GM12878 (cell line): ENCODE data around the gene GRIPAP1. TPM values are rescaled to one million over a fixed set of nuclear protein-coding genes. Genes with fewer than 3 reads are reported as not detected.

ENCODE experiments used
- ATF7 ChIP-seq: fragments of 450-650 bp; IDR thresholded peaks from 2 replicates; pipeline ENCODE4 v1.6.1; 2016; ENCODE audit warnings: low read depth, mild to moderate bottlenecking
- CBX3 ChIP-seq: fragments of 200-600 bp; sonication (generic); IDR thresholded peaks from 2 replicates; pipeline ENCODE4 v1.6.1; 2016; ENCODE audit warnings: low read depth, borderline replicate concordance
- FOS ChIP-seq: IDR thresholded peaks from 3 replicates; pipeline ENCODE4 v1.6.1; 2011; ENCODE audit warnings: borderline replicate concordance; ENCODE audit not compliant: insufficient read length; ENCODE audit errors: extremely low read depth
- JUND ChIP-seq: IDR thresholded peaks from 2 replicates; pipeline ENCODE4 v1.6.1; 2012; ENCODE audit warnings: low read depth, mild to moderate bottlenecking, low read length, improper control_type of control experiment, moderate library complexity
- MEF2A ChIP-seq: IDR thresholded peaks from 2 replicates; pipeline ENCODE4 v1.6.1; 2011; ENCODE audit warnings: low read depth, mild to moderate bottlenecking, low read length, moderate library complexity; ENCODE audit not compliant: insufficient read depth
- NR2C2 ChIP-seq: IDR thresholded peaks from 2 replicates; pipeline ENCODE4 v1.6.1; 2011; ENCODE audit warnings: borderline replicate concordance, low read depth; ENCODE audit not compliant: control insufficient read depth, insufficient read length
- PML ChIP-seq: IDR thresholded peaks from 2 replicates; pipeline ENCODE4 v1.6.1; 2012; ENCODE audit warnings: low read length, inconsistent platforms
- POLR2AphosphoS2 ChIP-seq: IDR thresholded peaks from 2 replicates; pipeline ENCODE4 v1.6.1; 2011; ENCODE audit warnings: low read depth, mild to moderate bottlenecking, low read length, improper control_type of control experiment, moderate library complexity
- SUZ12 ChIP-seq: fragments of 200-600 bp; sonication (generic); IDR thresholded peaks from one replicate; pipeline ENCODE4 v1.6.1; 2018; ENCODE audit warnings: antibody characterized with exemption, mild to moderate bottlenecking; ENCODE audit not compliant: unreplicated experiment
- ZNF207 ChIP-seq: fragments of 450-650 bp; IDR thresholded peaks from 2 replicates; pipeline ENCODE4 v1.6.1; 2014; ENCODE audit warnings: antibody characterized with exemption, mild to moderate bottlenecking, borderline replicate concordance
- polyA plus RNA-seq, 11 experiments: library from polyadenylated mRNA; depleted of rRNA in 4 of 11; unstranded in 6 of 11; stranded (reverse) in 5 of 11; fragments of >200 nt; fragmentation: Nextera tagmentation in 4 of 11; fragmentation: Illumina TruSeq in 1 of 11; extraction: Ambion mirVana in 4 of 11; extraction: Trizol in 1 of 11; gene quantifications; 1 replicate in 1 of 11; 2 replicates in 10 of 11; pipeline versions ENCODE4 v1.2.1 to v1.2.3, GENCODE V29; 2011 to 2016; ENCODE audit warnings: inconsistent platforms in 2 of 11, missing spikeins in 2 of 11, low read depth in 1 of 11
- total RNA-seq, 4 experiments: library from RNA; depleted of rRNA in 3 of 4; stranded (reverse); fragments of >200 nt in 3 of 4; fragmentation: Illumina TruSeq in 1 of 4; extraction: Trizol in 1 of 4; gene quantifications; 2 replicates each; pipeline versions ENCODE4 v1.2.1 to v1.2.3, GENCODE V29; 2013 to 2021
- TF ChIP-seq, protein P1 (sequence below): IDR thresholded peaks from 2 replicates; pipeline ENCODE4 v1.6.1; 2011; ENCODE audit warnings: borderline replicate concordance, low read depth, mild to moderate bottlenecking, moderate library complexity, low read length; ENCODE audit not compliant: insufficient read depth, poor library complexity, severe bottlenecking
- TF ChIP-seq, protein P2 (sequence below): fragments of 450-650 bp; IDR thresholded peaks from 2 replicates; pipeline ENCODE4 v1.6.1; 2017; ENCODE audit warnings: borderline replicate concordance
- TF ChIP-seq, protein P3 (sequence below): fragments of 450-650 bp; IDR thresholded peaks from 2 replicates; pipeline ENCODE4 v1.6.1; 2017; ENCODE audit warnings: mild to moderate bottlenecking
- TF ChIP-seq, protein P4 (sequence below): fragments of 450-650 bp; IDR thresholded peaks from 2 replicates; pipeline ENCODE4 v1.6.1; 2018; ENCODE audit warnings: borderline replicate concordance, mild to moderate bottlenecking; ENCODE audit not compliant: partially characterized antibody
- TF ChIP-seq, protein P5 (sequence below): fragments of 450-650 bp; formaldehyde crosslinking; IDR thresholded peaks from 2 replicates; pipeline ENCODE4 v1.4.0; 2022; ENCODE audit warnings: mild to moderate bottlenecking, moderate library complexity
- TF ChIP-seq, protein P6 (sequence below): fragments of 450-650 bp; IDR thresholded peaks from 2 replicates; pipeline ENCODE4 v1.6.1; 2016; ENCODE audit warnings: mild to moderate bottlenecking

The GRIPAP1 gene
- total and polyA plus RNA-seq, 10 of the 15 experiments (the other 5 are each of a cell fraction or from before 2014, with no cell fraction given): 4.2 to 44.7 (median 25.8) TPM

DNA sequence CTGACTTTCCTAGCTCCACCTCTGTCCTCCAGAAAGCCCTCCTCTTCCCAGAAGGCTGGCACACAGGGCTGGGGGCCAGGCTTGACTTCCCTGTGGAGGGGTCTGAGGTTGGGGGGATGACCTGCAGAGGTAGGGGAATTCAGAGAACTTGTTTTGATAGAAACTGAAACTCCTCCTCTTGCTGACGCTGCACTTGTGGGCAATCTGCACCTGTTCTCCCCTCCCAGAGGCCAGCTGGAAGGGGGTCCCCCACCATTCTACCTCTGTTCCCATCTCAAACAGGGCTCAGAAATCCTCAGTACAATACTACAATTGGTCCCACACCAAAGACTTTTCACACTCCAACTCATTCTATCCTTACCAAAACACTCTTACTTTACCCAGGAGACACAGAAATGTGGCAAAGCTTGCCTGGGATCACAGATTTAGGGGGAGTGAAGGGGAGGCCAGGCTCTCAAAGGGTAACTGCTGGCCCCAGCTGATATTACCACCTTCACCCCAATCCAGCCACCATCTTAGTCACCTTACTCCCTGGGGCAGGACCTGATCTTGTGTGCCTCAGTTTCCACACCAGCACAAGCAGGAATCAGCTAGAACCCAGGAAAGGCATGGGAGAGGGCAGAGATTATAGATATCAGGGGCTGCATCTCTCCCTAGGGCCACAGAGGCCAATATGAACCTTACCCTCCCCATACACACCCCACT is 63.2 kb downstream of the GRIPAP1 start (continued):
- TF ChIP-seq, protein P1, sequence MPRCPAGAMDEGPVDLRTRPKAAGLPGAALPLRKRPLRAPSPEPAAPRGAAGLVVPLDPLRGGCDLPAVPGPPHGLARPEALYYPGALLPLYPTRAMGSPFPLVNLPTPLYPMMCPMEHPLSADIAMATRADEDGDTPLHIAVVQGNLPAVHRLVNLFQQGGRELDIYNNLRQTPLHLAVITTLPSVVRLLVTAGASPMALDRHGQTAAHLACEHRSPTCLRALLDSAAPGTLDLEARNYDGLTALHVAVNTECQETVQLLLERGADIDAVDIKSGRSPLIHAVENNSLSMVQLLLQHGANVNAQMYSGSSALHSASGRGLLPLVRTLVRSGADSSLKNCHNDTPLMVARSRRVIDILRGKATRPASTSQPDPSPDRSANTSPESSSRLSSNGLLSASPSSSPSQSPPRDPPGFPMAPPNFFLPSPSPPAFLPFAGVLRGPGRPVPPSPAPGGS: peak; percentile 53
- TF ChIP-seq SUZ12: no peak
- TF ChIP-seq PML: 0 out of 2 replicates have a peak, but pooled peaks have one; percentile 44
- TF ChIP-seq POLR2AphosphoS2: no peak
- TF ChIP-seq, protein P2, sequence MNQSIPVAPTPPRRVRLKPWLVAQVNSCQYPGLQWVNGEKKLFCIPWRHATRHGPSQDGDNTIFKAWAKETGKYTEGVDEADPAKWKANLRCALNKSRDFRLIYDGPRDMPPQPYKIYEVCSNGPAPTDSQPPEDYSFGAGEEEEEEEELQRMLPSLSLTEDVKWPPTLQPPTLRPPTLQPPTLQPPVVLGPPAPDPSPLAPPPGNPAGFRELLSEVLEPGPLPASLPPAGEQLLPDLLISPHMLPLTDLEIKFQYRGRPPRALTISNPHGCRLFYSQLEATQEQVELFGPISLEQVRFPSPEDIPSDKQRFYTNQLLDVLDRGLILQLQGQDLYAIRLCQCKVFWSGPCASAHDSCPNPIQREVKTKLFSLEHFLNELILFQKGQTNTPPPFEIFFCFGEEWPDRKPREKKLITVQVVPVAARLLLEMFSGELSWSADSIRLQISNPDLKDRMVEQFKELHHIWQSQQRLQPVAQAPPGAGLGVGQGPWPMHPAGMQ: no peak
- TF ChIP-seq ATF7: peak; percentile 66
- no peak for TF ChIP-seq FOS
- TF ChIP-seq NR2C2: no peak
- TF ChIP-seq, protein P3, sequence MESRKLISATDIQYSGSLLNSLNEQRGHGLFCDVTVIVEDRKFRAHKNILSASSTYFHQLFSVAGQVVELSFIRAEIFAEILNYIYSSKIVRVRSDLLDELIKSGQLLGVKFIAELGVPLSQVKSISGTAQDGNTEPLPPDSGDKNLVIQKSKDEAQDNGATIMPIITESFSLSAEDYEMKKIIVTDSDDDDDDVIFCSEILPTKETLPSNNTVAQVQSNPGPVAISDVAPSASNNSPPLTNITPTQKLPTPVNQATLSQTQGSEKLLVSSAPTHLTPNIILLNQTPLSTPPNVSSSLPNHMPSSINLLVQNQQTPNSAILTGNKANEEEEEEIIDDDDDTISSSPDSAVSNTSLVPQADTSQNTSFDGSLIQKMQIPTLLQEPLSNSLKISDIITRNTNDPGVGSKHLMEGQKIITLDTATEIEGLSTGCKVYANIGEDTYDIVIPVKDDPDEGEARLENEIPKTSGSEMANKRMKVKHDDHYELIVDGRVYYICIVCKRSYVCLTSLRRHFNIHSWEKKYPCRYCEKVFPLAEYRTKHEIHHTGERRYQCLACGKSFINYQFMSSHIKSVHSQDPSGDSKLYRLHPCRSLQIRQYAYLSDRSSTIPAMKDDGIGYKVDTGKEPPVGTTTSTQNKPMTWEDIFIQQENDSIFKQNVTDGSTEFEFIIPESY: no peak
- TF ChIP-seq, protein P4, sequence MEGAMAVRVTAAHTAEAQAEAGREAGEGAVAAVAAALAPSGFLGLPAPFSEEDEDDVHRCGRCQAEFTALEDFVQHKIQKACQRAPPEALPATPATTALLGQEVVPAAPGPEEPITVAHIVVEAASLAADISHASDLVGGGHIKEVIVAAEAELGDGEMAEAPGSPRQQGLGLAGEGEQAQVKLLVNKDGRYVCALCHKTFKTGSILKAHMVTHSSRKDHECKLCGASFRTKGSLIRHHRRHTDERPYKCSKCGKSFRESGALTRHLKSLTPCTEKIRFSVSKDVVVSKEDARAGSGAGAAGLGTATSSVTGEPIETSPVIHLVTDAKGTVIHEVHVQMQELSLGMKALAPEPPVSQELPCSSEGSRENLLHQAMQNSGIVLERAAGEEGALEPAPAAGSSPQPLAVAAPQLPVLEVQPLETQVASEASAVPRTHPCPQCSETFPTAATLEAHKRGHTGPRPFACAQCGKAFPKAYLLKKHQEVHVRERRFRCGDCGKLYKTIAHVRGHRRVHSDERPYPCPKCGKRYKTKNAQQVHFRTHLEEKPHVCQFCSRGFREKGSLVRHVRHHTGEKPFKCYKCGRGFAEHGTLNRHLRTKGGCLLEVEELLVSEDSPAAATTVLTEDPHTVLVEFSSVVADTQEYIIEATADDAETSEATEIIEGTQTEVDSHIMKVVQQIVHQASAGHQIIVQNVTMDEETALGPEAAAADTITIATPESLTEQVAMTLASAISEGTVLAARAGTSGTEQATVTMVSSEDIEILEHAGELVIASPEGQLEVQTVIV: no peak
- TF ChIP-seq, protein P5, sequence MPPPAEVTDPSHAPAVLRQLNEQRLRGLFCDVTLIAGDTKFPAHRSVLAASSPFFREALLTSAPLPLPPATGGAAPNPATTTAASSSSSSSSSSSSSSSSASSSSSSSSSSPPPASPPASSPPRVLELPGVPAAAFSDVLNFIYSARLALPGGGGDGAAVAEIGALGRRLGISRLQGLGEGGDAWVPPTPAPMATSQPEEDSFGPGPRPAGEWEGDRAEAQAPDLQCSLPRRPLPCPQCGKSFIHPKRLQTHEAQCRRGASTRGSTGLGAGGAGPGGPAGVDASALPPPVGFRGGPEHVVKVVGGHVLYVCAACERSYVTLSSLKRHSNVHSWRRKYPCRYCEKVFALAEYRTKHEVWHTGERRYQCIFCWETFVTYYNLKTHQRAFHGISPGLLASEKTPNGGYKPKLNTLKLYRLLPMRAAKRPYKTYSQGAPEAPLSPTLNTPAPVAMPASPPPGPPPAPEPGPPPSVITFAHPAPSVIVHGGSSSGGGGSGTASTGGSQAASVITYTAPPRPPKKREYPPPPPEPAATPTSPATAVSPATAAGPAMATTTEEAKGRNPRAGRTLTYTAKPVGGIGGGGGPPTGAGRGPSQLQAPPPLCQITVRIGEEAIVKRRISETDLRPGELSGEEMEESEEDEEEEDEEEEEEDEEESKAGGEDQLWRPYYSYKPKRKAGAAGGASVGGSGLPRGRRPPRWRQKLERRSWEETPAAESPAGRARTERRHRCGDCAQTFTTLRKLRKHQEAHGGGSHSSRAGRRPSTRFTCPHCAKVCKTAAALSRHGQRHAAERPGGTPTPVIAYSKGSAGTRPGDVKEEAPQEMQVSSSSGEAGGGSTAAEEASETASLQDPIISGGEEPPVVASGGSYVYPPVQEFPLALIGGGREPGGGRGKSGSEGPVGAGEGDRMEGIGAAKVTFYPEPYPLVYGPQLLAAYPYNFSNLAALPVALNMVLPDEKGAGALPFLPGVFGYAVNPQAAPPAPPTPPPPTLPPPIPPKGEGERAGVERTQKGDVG (CRISPR knock-in tag): no peak
- no peak for TF ChIP-seq JUND
- TF ChIP-seq, protein P6, sequence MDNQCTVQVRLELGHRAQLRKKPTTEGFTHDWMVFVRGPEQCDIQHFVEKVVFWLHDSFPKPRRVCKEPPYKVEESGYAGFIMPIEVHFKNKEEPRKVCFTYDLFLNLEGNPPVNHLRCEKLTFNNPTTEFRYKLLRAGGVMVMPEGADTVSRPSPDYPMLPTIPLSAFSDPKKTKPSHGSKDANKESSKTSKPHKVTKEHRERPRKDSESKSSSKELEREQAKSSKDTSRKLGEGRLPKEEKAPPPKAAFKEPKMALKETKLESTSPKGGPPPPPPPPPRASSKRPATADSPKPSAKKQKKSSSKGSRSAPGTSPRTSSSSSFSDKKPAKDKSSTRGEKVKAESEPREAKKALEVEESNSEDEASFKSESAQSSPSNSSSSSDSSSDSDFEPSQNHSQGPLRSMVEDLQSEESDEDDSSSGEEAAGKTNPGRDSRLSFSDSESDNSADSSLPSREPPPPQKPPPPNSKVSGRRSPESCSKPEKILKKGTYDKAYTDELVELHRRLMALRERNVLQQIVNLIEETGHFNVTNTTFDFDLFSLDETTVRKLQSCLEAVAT: no peak
- no peak for TF ChIP-seq CBX3
- TF ChIP-seq MEF2A: peak; percentile 50; the same call in 1 of the 2 replicates
- TF ChIP-seq ZNF207: no peak
